Measurements from ENCODE around the gene TNNT2. TPM values are rescaled to one million over a fixed set of nuclear protein-coding genes. Genes with fewer than 3 reads are reported as not detected.

TNNT2 gene
- total RNA-seq, 1 donor from 2014 or later: 3.0 TPM

GRCh38 chr1:201371792-201372191 is 5.7 kb downstream of the TNNT2 start:
- Mint-ChIP-seq H3K4me3 (ENCODE audit: unreplicated experiment) (no peak overlapping the region), H3K27me3 (ENCODE audit: unreplicated experiment) (peaks cover 67% of the 10 kb centered on the region), H3K27ac (ENCODE audit: unreplicated experiment) (no peak overlapping the region), H3K4me1 (ENCODE audit: unreplicated experiment) (peaks cover 12% of the 10 kb centered on the region), H3K36me3 (ENCODE audit: unreplicated experiment) (peaks cover 2% of the 10 kb centered on the region), H3K9me3 (ENCODE audit: unreplicated experiment) (no peaks in the 10 kb centered on the region)
- no peak for DNase-seq (ENCODE audit: extremely low spot score, unreplicated experiment)
- TF ChIP-seq CTCF (IDR thresholded peaks at IDR 0.05): no peak

- Mint-ChIP-seq H3K4me1 (ENCODE audit: unreplicated experiment) (peaks cover 6% of the 10 kb centered on the region), H3K27me3 (ENCODE audit: unreplicated experiment) (peaks cover 69% of the 10 kb centered on the region), H3K4me3 (ENCODE audit: unreplicated experiment) (no peak overlapping the region), H3K36me3 (ENCODE audit: unreplicated experiment) (peaks cover 2% of the 10 kb centered on the region), H3K27ac (ENCODE audit: unreplicated experiment) (no peak overlapping the region), H3K9me3 (ENCODE audit: unreplicated experiment) (no peaks in the 10 kb centered on the region)
- no peak for TF ChIP-seq CTCF (IDR thresholded peaks at IDR 0.05)
- no peak for DNase-seq (ENCODE audit: extremely low spot score, unreplicated experiment)
Measured at GRCh38 chr1:201371276-201371675, 6.2 kb downstream of the TNNT2 start.

- H3K4me3 Mint-ChIP-seq (ENCODE audit: unreplicated experiment): no peak overlapping the region
- H3K27ac Mint-ChIP-seq (ENCODE audit: unreplicated experiment): no peak overlapping the region
- peaks cover 2% of the 10 kb centered on the region for H3K36me3 Mint-ChIP-seq (ENCODE audit: unreplicated experiment)
- H3K27me3 Mint-ChIP-seq (ENCODE audit: unreplicated experiment): peaks cover 69% of the 10 kb centered on the region
- no peaks in the 10 kb centered on the region for H3K9me3 Mint-ChIP-seq (ENCODE audit: unreplicated experiment)
- H3K4me1 Mint-ChIP-seq (ENCODE audit: unreplicated experiment): no peaks in the 10 kb centered on the region
- no peak for DNase-seq (ENCODE audit: extremely low spot score, unreplicated experiment)
- no peak for TF ChIP-seq CTCF (IDR thresholded peaks at IDR 0.05)
Measured at GRCh38 chr1:201370500-201370899, 7.0 kb downstream of the TNNT2 start.

- no peak for TF ChIP-seq CTCF (IDR thresholded peaks at IDR 0.05)
- Mint-ChIP-seq H3K27me3 (ENCODE audit: unreplicated experiment) (peaks cover 59% of the 10 kb centered on the region), H3K4me3 (ENCODE audit: unreplicated experiment) (no peak overlapping the region), H3K27ac (ENCODE audit: unreplicated experiment) (no peak overlapping the region), H3K4me1 (ENCODE audit: unreplicated experiment) (no peaks in the 10 kb centered on the region), H3K36me3 (ENCODE audit: unreplicated experiment) (peaks cover 2% of the 10 kb centered on the region), H3K9me3 (ENCODE audit: unreplicated experiment) (no peaks in the 10 kb centered on the region)
- no peak for DNase-seq (ENCODE audit: extremely low spot score, unreplicated experiment)
Measured at GRCh38 chr1:201369209-201369608, 8.3 kb downstream of the TNNT2 start.

- Mint-ChIP-seq H3K9me3 (ENCODE audit: unreplicated experiment) (no peaks in the 10 kb centered on the region), H3K27ac (ENCODE audit: unreplicated experiment) (no peak overlapping the region), H3K36me3 (ENCODE audit: unreplicated experiment) (peaks cover 2% of the 10 kb centered on the region), H3K4me3 (ENCODE audit: unreplicated experiment) (no peak overlapping the region), H3K27me3 (ENCODE audit: unreplicated experiment) (peaks cover 52% of the 10 kb centered on the region), H3K4me1 (ENCODE audit: unreplicated experiment) (no peaks in the 10 kb centered on the region)
- TF ChIP-seq CTCF (IDR thresholded peaks at IDR 0.05): no peak
- DNase-seq (ENCODE audit: extremely low spot score, unreplicated experiment): no peak
Measured at GRCh38 chr1:201366696-201367095, 10.8 kb downstream of the TNNT2 start.

All from osteocyte (in vitro differentiated cells).